ACC112 (cell line): ENCODE measurements around the gene ITGBL1.

Source experiments
- H2AFZ ChIP-seq: fragments of 200-600 bp; sonication (generic); one replicate; pipeline ENCODE4 v1.6.0; 2017; ENCODE audit warnings: antibody characterized with exemption, low read length; ENCODE audit not compliant: unreplicated experiment
- H3K27ac ChIP-seq: fragments of 200-600 bp; sonication (generic); 2 replicates; pipeline ENCODE4 v1.5.1; 2014; ENCODE audit warnings: low read depth, mild to moderate bottlenecking, antibody characterized with exemption, low read length, moderate library complexity
- H3K27me3 ChIP-seq: fragments of 200-600 bp; sonication (generic); 2 replicates; pipeline ENCODE4 v1.6.1; 2014; ENCODE audit warnings: mild to moderate bottlenecking, antibody characterized with exemption, low read length, moderate library complexity, mixed read lengths; ENCODE audit not compliant: insufficient read depth
- H3K36me3 ChIP-seq: fragments of 200-600 bp; sonication (generic); 2 replicates; pipeline ENCODE4 v1.6.1; 2016; ENCODE audit warnings: mild to moderate bottlenecking, antibody characterized with exemption, low read length, moderate library complexity, mixed read lengths; ENCODE audit not compliant: insufficient read depth
- H3K4me1 ChIP-seq: fragments of 200-600 bp; sonication (generic); one replicate; pipeline ENCODE4 v1.6.1; 2016; ENCODE audit warnings: low read length, mixed read lengths; ENCODE audit not compliant: insufficient read depth, unreplicated experiment, control insufficient read depth
- H3K4me3 ChIP-seq: fragments of 200-600 bp; sonication (generic); 2 replicates; pipeline ENCODE4 v1.5.1; 2014; ENCODE audit warnings: mild to moderate bottlenecking, low read depth, low read length
- H3K79me2 ChIP-seq: fragments of 200-600 bp; sonication (generic); one replicate; pipeline ENCODE4 v1.6.0; 2016; ENCODE audit warnings: low read length; ENCODE audit not compliant: control insufficient read depth, unreplicated experiment, insufficient read depth

The ITGBL1 gene

DNA sequence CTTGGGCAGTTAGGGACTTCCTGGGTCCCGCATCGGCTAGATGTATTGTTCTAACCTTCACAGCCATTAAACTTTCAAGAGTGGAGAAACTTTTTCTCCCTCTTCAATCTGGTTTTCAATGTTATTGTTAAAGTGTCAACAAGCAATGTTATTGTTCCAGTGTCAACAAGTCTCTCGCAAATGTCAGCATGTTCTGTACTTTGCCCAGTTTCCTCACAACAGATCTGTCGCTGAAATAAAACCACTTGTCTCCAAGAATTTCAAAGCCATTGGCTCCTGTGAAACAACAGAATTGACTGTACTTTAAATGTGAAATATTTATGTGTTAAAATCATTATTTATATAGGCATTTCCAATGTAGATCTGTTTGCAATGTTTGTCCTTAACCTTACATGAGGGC lies 138.0 kb downstream of the ITGBL1 start:
- Histone ChIP-seq H3K4me3 (no peak overlapping the region), H3K27me3 (no peaks in the 10 kb centered on the region), H3K4me1 (peaks cover 1% of the 10 kb centered on the region), H3K36me3 (peaks cover 8% of the 10 kb centered on the region; the same call in 1 of the 2 replicates), H3K79me2 (no peaks in the 10 kb centered on the region), H2AFZ (no peak overlapping the region), H3K27ac (no peak overlapping the region)

DNA sequence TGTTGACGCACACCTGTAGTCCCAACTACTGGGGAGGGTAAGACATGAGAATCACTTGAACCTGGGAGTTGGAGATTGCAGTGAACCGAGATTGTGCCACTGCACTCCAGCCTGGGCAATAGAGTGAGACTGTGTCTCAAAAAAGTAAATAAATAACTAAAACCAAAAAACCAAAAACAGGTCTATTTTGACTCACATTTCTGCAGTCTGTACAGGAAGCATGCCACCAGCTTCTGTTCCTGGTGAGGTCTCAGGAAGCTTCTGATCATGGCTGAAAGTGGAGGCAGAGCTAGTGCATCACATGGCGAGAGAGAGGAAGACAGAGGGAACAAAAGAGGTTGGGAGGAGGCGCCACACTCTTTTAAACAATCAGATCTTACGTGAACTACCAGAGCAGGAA lies 142.5 kb downstream of the ITGBL1 start:
- H2AFZ ChIP-seq, result no peak overlapping the region
- no peak overlapping the region for H3K4me3 ChIP-seq
- no peaks in the 10 kb centered on the region for H3K4me1 ChIP-seq
- no peaks in the 10 kb centered on the region for H3K79me2 ChIP-seq
- no peak overlapping the region for H3K27ac ChIP-seq
- peaks cover 9% of the 10 kb centered on the region for H3K36me3 ChIP-seq
- no peaks in the 10 kb centered on the region for H3K27me3 ChIP-seq

DNA sequence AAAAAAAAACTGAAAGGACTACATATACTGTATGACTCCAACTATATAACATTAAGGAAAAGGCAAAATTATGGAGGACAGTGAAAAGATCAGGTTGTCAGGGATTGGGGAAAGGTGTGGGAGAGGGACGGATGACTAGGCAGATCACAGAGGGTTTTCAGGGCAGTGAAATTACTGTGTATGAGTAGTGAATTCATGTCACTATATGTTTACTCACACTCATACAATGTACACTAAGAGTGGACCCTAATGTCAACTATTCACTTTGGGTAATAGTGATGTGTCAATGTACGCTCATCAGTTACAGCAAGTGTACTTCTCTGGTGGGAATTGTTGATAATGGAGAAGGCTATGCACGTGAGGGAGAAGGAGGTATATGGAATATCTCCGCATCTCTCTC lies 144.3 kb downstream of the ITGBL1 start:
- no peak overlapping the region for H3K27ac ChIP-seq

DNA sequence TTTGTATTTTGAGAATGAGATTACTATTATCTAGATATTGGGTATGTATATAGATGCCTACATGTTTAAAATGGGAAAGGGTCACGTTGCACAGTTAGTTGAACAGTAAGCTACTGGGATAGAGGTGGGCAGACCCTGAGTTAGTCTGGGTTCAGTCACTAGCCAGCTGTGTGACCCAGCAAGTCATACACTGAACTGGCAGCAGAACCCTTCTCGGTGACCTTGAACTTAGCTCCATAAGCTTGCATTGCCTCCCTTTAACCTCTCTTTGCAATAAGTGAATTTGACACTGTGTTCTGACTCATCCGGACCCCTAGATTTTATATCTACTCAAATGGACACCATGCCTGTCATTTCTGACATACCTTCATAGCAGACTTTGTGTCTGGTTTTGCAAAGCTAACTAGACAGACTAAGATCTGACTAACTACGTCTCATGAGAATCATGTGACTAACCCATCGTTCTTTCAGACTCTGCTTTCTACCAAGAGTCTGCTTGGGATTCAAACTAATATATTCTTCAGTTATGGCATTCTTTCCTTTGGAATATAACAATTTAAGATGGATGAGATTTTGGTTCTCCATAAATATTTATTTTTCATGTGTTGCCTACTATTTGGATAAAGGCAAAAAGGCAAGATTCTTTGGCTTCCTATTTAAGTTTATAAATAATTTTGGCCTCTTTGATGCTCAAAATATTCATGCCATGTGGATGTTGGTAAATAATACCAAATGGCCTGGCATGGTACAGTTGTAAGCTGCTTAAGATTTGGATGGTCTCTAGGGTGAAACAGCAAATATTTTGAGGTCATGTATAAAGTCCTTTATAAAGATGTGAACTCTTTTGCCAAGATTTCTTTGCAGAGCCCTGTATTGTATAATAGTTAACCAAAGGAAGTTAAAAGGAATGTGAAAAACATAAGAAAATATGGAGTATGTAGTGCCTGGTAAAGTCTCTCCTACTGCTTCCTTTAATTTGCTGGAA lies 159.3 kb downstream of the ITGBL1 start:
- H3K27me3 ChIP-seq, result no peaks in the 10 kb centered on the region
- peaks cover 6% of the 10 kb centered on the region for H3K4me1 ChIP-seq
- H3K27ac ChIP-seq, result no peak overlapping the region
- no peaks in the 10 kb centered on the region for H3K36me3 ChIP-seq
- H3K79me2 ChIP-seq, result no peaks in the 10 kb centered on the region
- H3K4me3 ChIP-seq, result no peak overlapping the region
- no peak overlapping the region for H2AFZ ChIP-seq

More for the DNA sequence above, 144.3 kb downstream of the ITGBL1 start:
- Histone ChIP-seq H3K27me3 (no peaks in the 10 kb centered on the region), H3K79me2 (no peaks in the 10 kb centered on the region), H3K36me3 (peaks cover 9% of the 10 kb centered on the region), H3K4me1 (no peaks in the 10 kb centered on the region), H3K4me3 (no peak overlapping the region), H2AFZ (no peak overlapping the region)

DNA sequence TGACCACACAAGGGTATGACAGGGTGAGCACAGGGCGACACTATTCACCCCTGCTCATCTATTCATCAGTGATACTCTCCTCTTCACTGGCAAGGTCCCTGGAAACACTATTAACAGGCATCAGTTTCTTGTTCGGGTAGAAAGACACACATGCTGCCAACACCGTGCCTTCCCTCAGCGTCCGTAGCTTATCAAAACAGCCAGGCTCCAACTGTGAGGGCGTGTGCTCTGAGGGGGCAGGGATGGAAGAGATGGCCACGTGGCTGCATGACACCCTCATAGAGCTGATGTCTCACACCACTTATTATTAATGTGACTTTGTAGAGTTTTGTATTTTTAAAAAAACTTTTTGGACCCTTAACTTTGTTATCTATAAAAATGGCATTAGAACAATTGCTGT lies 160.3 kb downstream of the ITGBL1 start:
- no peaks in the 10 kb centered on the region for H3K27me3 ChIP-seq
- no peak overlapping the region for H3K4me3 ChIP-seq
- H3K27ac ChIP-seq, result no peak overlapping the region
- H3K36me3 ChIP-seq, result no peaks in the 10 kb centered on the region
- no peak overlapping the region for H2AFZ ChIP-seq
- H3K79me2 ChIP-seq, result no peaks in the 10 kb centered on the region
- peaks cover 6% of the 10 kb centered on the region for H3K4me1 ChIP-seq

DNA sequence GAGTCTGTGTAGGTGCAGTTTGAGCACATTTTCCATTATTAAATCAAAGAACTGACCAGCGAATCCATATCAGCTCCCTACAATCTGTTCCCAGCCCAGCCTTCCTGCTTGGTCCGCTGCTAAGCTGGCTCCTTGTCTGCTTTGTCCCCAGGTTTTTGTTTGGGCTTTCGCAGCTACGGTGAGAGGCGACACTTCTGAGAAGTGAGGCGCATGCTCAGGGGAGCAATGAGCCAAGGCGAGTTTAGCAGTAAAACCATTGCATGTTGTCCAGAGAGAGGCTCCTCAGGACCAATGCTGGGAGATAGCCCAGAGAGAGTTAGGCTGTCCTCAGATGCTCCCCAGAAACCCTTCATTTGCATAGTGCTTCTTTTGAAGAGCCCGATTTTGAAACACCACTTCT lies 162.0 kb downstream of the ITGBL1 start:
- no peaks in the 10 kb centered on the region for H3K36me3 ChIP-seq
- H2AFZ ChIP-seq, result no peak overlapping the region
- H3K4me3 ChIP-seq, result no peak overlapping the region
- H3K27ac ChIP-seq, result no peak overlapping the region
- H3K4me1 ChIP-seq, result peaks cover 12% of the 10 kb centered on the region
- H3K27me3 ChIP-seq, result no peaks in the 10 kb centered on the region
- no peaks in the 10 kb centered on the region for H3K79me2 ChIP-seq

DNA sequence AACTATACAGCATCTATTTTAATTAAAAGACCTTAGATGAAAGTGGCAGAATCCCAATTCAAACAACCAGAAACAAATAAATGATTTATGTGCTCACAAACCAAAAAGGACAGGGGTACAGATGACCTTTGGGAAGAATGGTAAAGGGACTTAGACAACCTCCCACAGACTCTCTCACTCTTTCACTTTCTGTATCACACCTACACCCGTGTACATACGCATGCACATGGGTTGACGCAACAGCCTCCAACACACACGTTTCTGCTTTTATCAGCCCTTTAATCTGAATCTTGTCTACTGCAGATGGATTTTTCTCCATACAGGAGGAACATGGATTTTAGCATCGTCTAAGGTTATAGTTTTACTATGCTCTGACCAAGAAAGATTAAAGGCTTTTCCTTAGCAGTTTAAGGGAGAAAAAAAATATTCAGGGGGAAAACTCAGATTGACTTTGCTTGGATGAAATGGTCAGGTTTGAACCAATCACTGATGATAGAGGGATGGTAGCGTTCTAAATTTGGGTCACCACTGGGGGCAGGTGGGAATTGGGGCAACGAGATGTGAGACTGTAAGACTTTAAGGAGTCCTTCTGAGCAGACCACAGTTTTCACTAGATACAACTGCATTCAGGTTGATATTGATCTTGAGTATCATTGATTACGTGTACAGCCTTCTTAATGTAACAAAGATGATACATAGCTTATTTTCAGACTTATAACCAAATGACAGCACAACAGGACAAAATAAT lies 166.1 kb downstream of the ITGBL1 start:
- peaks cover 26% of the 10 kb centered on the region for H3K4me1 ChIP-seq
- H2AFZ ChIP-seq, result no peak overlapping the region
- H3K27me3 ChIP-seq, result no peaks in the 10 kb centered on the region
- H3K27ac ChIP-seq, result no peak overlapping the region
- H3K4me3 ChIP-seq, result no peak overlapping the region
- no peaks in the 10 kb centered on the region for H3K36me3 ChIP-seq
- H3K79me2 ChIP-seq, result no peaks in the 10 kb centered on the region

DNA sequence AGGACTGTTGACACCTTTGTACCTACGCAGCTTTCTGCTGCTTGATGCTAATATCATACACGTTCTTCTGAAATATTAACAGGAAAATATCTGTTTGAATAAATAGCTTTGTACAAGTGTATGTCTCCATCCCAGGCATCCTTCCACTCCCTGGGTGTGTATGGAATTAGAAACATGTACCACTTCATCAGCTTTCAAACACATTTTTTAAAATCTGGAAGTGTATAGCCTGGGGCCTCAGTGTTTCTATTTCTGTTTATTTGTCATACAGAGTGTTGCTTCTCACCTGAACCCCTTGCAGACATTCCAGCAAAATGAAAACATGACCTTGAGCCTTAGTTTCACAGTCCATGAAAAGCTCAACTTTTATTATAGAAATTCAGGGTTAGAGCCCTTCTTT lies 168.6 kb downstream of the ITGBL1 start:
- peaks cover 2% of the 10 kb centered on the region for H3K79me2 ChIP-seq
- no peaks in the 10 kb centered on the region for H3K27me3 ChIP-seq
- no peak overlapping the region for H3K4me3 ChIP-seq
- no peak overlapping the region for H2AFZ ChIP-seq
- H3K36me3 ChIP-seq, result no peaks in the 10 kb centered on the region
- H3K4me1 ChIP-seq, result peaks cover 42% of the 10 kb centered on the region
- H3K27ac ChIP-seq, result no peak overlapping the region

DNA sequence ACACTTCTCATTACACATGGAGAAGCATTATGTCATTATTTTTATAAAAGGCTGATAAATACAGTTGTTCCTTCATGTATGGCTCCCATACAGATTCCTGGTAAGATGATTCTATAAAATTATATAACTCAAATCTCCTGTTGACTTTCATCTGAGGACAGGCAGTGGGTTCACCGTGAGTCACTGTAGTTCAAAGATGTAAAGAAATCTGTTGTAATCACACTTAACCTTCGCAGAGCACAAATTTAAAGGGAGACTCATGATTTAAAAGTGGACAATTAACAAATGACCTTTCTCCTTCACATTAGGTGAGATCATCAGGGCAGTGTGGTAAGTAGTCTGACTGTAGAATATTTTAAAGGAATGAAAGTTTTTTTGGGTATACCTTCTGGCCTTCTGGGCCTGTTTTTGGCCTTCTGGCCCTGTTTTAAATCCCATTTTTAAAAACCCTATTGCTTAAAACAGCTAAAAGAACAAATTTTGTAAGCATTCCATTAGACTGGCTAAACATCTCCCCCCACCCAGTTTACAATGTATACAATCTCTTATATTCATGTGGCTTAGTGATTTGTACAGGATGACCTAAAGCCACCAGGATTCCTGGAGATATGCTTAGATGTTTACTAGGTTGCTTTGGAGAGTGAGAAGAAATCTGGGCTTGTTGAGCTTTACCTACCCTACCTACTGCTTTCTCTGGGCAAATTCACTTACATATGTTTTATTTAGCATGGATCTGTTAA lies 171.2 kb downstream of the ITGBL1 start:
- Histone ChIP-seq H3K4me3 (peak overlapping the region; percentile 40), H3K79me2 (peaks cover 5% of the 10 kb centered on the region), H3K36me3 (no peaks in the 10 kb centered on the region), H3K27ac (peak overlapping the region; percentile 58), H3K4me1 (peaks cover 50% of the 10 kb centered on the region), H2AFZ (peak overlapping the region; percentile 4), H3K27me3 (no peaks in the 10 kb centered on the region)

DNA sequence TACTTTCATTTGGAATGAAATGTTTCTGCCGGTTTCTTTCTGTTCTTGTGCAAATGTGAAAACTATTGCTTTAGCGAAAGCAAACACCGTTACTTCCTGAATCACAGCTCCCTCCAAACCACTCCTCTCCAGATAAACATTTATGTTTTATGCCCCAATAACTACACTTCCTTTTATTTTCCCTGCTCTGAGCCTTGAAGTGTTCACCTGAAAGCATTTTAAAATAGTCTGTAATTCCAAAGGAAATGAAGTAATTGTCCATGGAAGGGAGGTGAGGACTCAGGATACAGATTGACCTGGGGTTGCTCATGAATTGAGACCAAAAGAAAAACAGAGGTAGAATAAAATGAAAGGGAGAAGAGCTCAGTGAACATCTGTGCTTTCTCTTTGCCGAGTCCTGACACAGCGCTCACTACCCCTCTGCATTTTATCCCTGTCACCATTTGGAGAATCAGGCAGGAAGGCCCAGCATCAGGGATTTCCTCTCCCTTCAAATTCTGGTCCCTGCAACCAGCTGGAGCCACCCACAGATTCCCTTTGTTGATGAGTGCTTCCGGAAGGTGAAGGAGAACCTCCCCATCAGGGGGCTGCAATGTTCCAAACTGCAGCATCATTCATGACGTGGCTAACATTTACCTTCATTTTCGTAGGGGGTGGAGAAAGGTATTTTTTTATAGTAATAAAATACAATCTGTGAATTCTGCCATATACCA lies 171.9 kb downstream of the ITGBL1 start:
- Histone ChIP-seq H3K4me1 (peaks cover 44% of the 10 kb centered on the region), H2AFZ (peak overlapping the region; percentile 4), H3K4me3 (peak overlapping the region; percentile 40), H3K27ac (peak overlapping the region; percentile 58), H3K36me3 (no peaks in the 10 kb centered on the region), H3K79me2 (peaks cover 5% of the 10 kb centered on the region), H3K27me3 (no peaks in the 10 kb centered on the region)
